ENCODE results near the gene NPC2.

NPC2 gene

GRCh38 chr14:74519316-74520074 lies 26.4 kb upstream of the NPC2 start:
- no peak for DNase-seq (ENCODE audit: low spot score)

DNA sequence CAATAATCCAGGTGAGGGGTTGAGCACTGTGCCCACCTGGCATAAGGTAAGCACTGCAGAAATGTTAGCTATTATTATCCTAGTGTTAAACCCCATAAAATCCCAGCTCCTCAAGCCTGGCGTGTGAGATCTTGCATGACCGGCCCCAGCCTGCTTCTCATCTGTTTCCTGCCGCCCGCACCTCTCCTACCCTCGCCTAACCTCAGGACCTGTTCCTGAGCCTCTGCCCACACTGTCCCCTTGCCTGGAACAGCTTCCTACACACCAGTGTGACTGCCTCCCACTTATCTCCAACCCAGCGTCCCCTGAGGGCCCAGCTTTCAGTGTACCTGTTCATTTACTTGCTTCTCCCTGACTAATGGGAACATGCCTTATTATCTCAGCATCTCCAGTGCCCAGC lies 25.1 kb upstream of the NPC2 start:
- DNase-seq (ENCODE audit: low spot score) = no peak

DNA sequence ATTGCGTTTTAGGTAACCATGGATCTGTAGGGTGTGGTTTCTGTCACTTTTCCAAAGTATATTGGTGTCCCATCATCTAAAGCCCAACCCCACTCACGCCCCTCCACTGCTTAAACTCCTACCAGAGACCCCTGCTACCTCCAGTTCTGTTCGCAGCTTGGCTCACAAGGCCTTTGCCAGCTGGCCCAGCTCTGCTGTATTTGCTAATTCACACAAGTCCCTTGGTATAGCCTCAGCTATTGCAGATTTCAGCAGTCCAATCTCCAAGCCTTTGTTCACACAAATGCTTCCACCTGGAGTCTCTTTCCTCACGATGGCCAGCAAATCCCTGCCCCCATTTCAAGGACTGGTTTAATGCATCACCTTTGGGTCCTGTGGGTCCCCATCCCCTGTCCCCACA lies 24.6 kb upstream of the NPC2 start:
- DNase-seq (ENCODE audit: low spot score) = no peak

DNA sequence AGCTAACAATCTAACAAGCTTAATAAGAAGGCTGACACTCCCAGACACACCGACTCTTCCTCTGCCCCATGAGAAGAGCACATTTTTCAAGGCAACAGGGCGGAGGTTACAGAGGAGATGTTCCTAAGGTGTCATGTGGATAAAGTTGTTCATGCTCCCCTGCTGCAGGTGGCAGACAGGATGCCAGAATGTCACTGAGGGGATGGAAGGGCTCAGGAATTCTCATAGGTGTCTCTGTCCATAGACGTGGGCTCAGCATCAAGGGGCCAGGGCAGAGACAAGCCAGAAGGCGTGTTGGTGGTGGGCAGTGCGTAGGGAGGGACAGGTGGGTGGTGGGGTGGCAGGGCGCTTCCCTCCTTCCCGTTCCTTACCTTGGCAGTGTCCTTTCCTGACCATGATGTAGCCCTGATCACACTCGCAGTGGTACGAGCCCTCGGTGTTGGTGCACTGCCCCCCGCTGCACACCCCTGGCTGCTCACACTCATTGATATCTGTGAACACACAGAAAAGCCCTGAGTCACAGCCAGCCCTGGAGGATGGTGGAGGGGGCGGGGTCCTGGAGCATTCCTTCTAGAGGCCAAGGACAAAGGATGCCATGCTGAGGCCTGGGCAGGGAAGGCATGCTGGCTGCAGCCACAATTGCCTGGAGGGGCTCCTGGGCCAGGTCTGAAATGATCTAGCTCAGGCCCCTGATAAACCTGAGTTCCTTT lies 23.5 kb upstream of the NPC2 start:
- no peak for DNase-seq (ENCODE audit: low spot score)

GRCh38 chr14:74515891-74516412 lies 22.8 kb upstream of the NPC2 start:
- DNase-seq (ENCODE audit: low spot score) = no peak

DNA sequence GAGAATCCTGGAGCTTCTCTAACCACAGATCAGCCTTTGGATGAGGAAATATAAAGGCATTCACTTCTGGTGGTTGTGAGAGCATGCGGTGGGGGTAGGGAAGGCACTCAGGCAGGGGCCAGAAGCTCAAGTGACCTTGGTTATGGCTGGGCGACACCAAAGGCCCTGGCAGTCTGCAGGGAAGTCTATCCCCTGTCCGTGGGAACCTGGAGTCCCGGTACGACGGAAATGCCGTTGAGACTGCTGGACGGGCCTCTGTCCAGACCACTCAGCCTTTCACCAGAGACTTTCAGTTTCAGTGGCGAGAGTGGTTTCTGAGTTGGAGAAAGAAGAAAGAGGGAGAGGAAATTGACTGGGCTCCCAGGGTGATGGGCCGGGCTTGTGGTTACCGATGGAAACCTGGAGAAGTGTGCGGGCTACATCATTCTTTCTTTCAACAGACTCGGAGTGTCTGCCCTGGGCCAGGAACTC lies 21.4 kb upstream of the NPC2 start:
- DNase-seq (ENCODE audit: low spot score) = peak; percentile 39

GRCh38 chr14:74511966-74512830 lies 19.1 kb upstream of the NPC2 start:
- DNase-seq (ENCODE audit: low spot score) = no peak

DNA sequence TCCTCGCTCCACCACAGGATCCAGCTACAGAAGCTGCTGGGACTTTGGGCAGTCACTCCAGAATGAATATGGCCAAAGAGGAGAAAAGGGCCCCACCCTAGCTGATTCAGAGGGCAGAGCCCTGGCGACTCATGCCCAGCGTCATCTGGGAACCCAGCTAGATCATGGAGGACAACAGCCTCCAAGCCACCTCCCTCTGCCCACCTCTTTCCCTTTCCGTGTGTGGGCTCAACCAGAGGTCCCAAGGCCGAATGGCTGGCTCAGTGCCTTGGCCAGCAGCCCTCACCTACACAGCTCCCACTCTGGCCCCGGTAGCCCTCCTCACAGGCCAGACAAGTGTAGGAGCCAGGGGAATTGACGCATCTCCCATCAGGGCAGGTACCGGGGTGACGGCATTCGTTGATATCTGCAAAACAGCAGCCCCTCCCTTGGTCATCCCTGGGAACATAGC lies 17.9 kb upstream of the NPC2 start:
- no peak for DNase-seq (ENCODE audit: low spot score)

- no peak for DNase-seq (ENCODE audit: low spot score)
Observed at GRCh38 chr14:74510223-74510931, 17.3 kb upstream of the NPC2 start.

GRCh38 chr14:74509587-74510222 lies 16.6 kb upstream of the NPC2 start:
- no peak for DNase-seq (ENCODE audit: low spot score)

DNA sequence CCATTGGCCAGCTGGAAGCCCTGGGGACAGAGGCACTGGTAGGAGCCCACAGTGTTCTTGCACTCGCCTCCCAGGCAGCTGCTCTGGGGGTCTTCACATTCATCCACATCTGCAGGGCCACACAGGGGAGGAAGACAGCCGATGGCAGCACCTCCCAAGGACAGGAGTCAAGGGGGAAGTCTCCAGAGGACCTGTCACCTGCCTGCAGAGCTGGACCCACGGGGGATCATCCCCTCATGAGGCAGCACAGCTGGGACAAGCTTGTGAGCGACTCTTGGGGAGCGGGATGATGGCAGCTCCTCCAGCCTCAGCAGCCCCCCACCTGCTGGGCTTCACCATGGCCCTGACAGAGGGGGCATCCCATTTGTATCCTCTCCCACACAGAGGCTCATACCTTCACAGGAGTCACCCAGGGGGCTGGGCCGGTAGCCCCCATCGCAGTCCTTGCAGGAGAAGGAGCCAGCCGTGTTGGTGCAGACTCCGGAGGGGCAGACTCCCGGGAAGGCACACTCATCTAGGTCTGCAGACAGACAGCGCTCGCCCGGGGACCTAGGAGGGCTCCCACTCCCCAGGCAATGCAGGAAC lies 15.8 kb upstream of the NPC2 start:
- no peak for DNase-seq (ENCODE audit: low spot score)

DNA sequence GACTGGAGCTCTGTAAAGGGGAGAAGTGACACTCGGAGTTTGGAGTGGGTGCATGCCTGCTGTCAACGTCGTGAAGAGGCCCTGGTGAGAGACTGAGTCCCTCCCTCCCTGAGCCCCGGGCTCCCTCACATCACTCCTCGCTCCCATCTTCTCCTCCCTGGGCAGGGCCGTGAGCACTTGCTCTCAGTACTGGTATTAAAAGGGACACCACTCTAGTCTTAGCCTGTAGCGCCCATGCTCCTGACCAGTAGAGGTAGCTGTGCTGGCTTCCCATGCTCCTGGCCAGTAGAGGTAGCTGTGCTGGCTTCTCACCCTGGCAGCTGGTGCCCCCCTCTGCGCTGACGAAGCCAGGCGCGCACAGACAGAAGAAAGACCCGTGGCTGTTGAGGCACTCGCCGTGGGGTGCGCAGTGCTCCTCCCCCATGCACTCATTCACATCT lies 15.2 kb upstream of the NPC2 start:
- DNase-seq (ENCODE audit: low spot score) = no peak

GRCh38 chr14:74507840-74508239 lies 14.7 kb upstream of the NPC2 start:
- no peak for DNase-seq (ENCODE audit: low spot score)

- no peak for DNase-seq (ENCODE audit: low spot score)
Observed at GRCh38 chr14:74507085-74507484, 14.0 kb upstream of the NPC2 start.

DNA sequence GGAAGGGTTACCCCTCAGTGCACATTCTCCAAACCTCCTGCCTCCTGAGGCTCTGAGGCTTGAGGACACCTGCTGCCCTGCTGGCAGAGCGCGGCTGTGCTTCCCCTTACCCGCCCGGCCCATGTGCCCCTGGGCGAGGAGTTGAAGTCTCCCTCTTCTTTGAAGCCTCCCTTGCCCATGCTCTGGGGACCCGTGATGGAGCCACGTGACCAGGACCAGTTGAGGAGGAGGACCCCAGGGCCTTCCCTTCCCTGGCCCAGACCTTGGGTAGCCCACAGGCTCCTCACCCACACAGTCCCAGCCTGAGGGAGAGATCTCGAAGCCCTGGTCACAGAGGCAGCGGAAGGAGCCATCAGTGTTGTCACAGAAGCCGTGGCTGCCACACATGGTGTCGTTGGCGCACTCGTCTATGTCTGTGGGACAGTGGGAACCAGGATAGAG lies 13.3 kb upstream of the NPC2 start:
- no peak for DNase-seq (ENCODE audit: low spot score)

- DNase-seq (ENCODE audit: low spot score) = no peak
Observed at GRCh38 chr14:74505831-74506230, 12.7 kb upstream of the NPC2 start.

- DNase-seq (ENCODE audit: low spot score) = no peak
Observed at GRCh38 chr14:74504874-74505720, 12.0 kb upstream of the NPC2 start.

- no peak for DNase-seq (ENCODE audit: low spot score)
Observed at GRCh38 chr14:74504412-74504811, 11.3 kb upstream of the NPC2 start.

DNA sequence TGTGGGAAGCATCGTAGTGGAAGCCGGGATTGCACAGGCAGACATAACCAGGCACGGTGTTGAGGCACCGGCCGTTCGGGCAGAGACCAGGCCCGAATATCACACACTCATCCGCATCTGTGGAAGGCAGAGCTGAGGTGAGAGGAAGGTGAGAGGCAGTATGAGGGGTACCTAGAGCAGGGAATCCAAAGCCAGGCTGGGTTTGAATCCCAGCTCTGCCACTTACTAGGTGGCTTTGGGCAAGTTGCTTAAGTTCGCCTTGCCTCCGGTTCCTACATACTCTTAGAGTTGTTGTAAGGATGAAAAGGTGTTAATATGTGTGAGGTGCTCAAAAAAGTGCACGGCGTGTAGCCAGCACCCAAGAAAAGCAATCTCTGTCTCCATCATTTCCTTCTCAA lies 10.8 kb upstream of the NPC2 start:
- DNase-seq (ENCODE audit: low spot score) = no peak
